Measurements from ENCODE around the gene SPDYC.

SPDYC gene

GRCh38 chr11:65156256-65156655 lies 13.8 kb upstream of the SPDYC start:
- TF ChIP-seq CTCF (IDR thresholded peaks at IDR 0.05; ENCODE audit: low read length) (no peak), EZH2 (IDR thresholded peaks at IDR 0.05; ENCODE audit: borderline replicate concordance, low read length) (no peak)
- Histone ChIP-seq H4K20me1 (ENCODE audit: insufficient read depth, low read length) (no peaks in the 10 kb centered on the region), H3F3A (ENCODE audit: insufficient read depth, low read length) (no peaks in the 10 kb centered on the region), H3K27me3 (ENCODE audit: insufficient read depth, low read length) (no peaks in the 10 kb centered on the region), H3K4me3 (ENCODE audit: low read depth, low read length, poor library complexity, severe bottlenecking) (no peak overlapping the region), H3K9me2 (ENCODE audit: low read depth, low read length) (no peaks in the 10 kb centered on the region), H3K9ac (ENCODE audit: low read length) (no peak overlapping the region), H3K4me1 (ENCODE audit: insufficient read depth, low read length, severe bottlenecking) (peaks cover 16% of the 10 kb centered on the region), H3K27ac (ENCODE audit: low read depth, low read length, poor library complexity, severe bottlenecking) (no peak overlapping the region), H3K36me3 (ENCODE audit: insufficient read depth, low read length) (no peaks in the 10 kb centered on the region), H3K79me2 (ENCODE audit: insufficient read depth, low read length) (no peaks in the 10 kb centered on the region), H3K4me2 (ENCODE audit: low read length) (no peak overlapping the region), H2AFZ (ENCODE audit: low read length) (no peak overlapping the region), H3K9me3 (ENCODE audit: low read length) (no peaks in the 10 kb centered on the region)

GRCh38 chr11:65156926-65157325 lies 13.1 kb upstream of the SPDYC start:
- TF ChIP-seq CTCF (IDR thresholded peaks at IDR 0.05; ENCODE audit: low read length): no peak
- Histone ChIP-seq H3K36me3 (ENCODE audit: insufficient read depth, low read length) (no peaks in the 10 kb centered on the region), H4K20me1 (ENCODE audit: insufficient read depth, low read length) (no peaks in the 10 kb centered on the region), H3K9me3 (ENCODE audit: low read length) (no peaks in the 10 kb centered on the region), H3F3A (ENCODE audit: insufficient read depth, low read length) (no peaks in the 10 kb centered on the region), H3K4me2 (ENCODE audit: low read length) (no peak overlapping the region), H3K79me2 (ENCODE audit: insufficient read depth, low read length) (no peaks in the 10 kb centered on the region), H3K4me3 (ENCODE audit: low read depth, low read length, poor library complexity, severe bottlenecking) (no peak overlapping the region), H2AFZ (ENCODE audit: low read length) (no peak overlapping the region), H3K9ac (ENCODE audit: low read length) (no peak overlapping the region), H3K9me2 (ENCODE audit: low read depth, low read length) (no peaks in the 10 kb centered on the region), H3K27ac (ENCODE audit: low read depth, low read length, poor library complexity, severe bottlenecking) (no peak overlapping the region), H3K4me1 (ENCODE audit: insufficient read depth, low read length, severe bottlenecking) (peaks cover 13% of the 10 kb centered on the region), H3K27me3 (ENCODE audit: insufficient read depth, low read length) (no peaks in the 10 kb centered on the region)

- no peaks in the 10 kb centered on the region for H4K20me1 ChIP-seq (ENCODE audit: insufficient read depth, low read length)
- H3K4me3 ChIP-seq (ENCODE audit: low read depth, low read length, poor library complexity, severe bottlenecking): no peak overlapping the region
- peaks cover 9% of the 10 kb centered on the region for H3K4me1 ChIP-seq (ENCODE audit: insufficient read depth, low read length, severe bottlenecking)
- H3F3A ChIP-seq (ENCODE audit: insufficient read depth, low read length): no peaks in the 10 kb centered on the region
- H3K27me3 ChIP-seq (ENCODE audit: insufficient read depth, low read length): no peaks in the 10 kb centered on the region
- no peaks in the 10 kb centered on the region for H3K9me2 ChIP-seq (ENCODE audit: low read depth, low read length)
- H3K79me2 ChIP-seq (ENCODE audit: insufficient read depth, low read length): no peaks in the 10 kb centered on the region
- no peak overlapping the region for H3K4me2 ChIP-seq (ENCODE audit: low read length)
- TF ChIP-seq EZH2 (IDR thresholded peaks at IDR 0.05; ENCODE audit: borderline replicate concordance, low read length) (no peak), CTCF (IDR thresholded peaks at IDR 0.05; ENCODE audit: low read length) (no peak)
- no peak overlapping the region for H3K27ac ChIP-seq (ENCODE audit: low read depth, low read length, poor library complexity, severe bottlenecking)
- H3K9me3 ChIP-seq (ENCODE audit: low read length): no peaks in the 10 kb centered on the region
- H2AFZ ChIP-seq (ENCODE audit: low read length): no peak overlapping the region
- H3K36me3 ChIP-seq (ENCODE audit: insufficient read depth, low read length): no peaks in the 10 kb centered on the region
- H3K9ac ChIP-seq (ENCODE audit: low read length): no peak overlapping the region
These were observed 12.7 kb upstream of the SPDYC start for GRCh38 chr11:65157336-65157735.

All from OCI-LY1 (cell line).